Inflammatory macrophage treated with lipopolysaccharide for 1 hour (primary cell): ENCODE measurements around the gene UNKL.

Source experiments
- DNase-seq, 2 donors: peaks; one replicate each; pipeline ENCODE4 v3.0.0-alpha.2; 2020 to 2022

The UNKL gene

DNA sequence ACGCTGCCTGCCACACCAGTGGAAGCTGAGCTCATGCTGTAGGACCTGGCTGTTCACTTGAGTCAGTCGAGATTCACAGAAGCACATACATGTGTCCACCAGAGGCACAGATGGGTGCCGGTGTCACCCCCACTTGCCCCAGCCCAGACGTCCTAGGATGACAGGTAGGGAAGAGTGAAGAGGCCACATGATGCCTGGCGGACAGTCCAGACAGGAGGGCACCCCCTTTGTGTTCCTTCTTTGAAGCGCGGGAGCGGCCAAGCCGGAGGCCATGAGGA lies 96.3 kb downstream of the UNKL start:
- no peak for DNase-seq

DNA sequence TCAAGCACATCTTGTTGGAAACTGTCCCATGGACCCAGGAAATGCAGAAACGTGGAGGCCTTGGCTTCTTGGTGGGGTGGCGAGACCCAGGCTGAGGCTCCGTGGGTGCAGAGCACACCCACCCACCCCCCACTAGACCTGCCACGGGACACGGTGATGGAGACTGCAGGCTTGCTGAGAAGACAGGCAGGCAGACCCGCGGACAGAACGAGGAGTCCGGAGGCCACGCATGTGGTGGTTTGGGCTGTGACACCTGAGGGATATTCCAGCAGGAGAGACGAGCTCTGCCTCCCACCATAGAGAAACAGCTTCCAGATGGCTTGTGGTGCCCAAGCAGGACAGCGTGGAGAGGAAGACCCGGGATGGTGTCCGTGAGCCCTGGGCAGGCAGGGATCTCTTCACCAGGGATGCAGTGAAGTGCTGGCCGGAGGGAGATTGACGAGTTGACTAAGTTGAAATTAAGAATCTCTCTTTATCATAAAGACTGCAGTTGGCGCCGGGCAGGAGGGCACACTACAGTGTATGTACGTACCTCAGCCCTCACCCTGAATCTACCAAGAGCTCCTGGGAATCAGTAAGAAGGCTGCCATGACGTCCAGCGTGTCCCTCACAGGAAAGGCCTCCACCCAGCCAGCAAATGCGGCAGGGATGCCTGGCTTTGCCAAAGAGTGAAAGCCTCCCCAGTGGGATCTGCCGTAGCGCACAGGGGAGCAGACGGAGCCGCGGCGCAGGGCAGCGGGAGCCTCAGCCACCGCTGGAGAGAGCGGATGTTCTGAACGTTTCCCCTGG lies 96.8 kb downstream of the UNKL start:
- no peak for DNase-seq

DNA sequence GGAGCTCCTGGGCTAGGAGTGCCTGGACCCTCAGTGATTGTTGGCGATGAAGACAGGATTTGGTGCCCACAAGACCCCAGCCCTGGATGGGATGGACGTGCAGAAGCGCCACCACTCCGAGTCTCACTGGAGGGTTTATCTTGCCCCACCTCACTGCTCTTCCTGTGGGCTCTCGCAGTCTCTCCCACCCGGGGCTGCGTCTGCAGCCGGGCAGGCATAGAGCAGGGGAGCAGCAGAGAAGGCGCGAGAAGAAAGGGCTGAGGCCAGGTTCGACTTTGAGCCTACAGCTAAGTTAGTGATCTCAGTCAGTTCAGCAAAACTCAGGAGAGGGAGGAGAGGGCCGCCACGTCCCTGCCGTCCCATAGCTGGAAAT lies 98.5 kb downstream of the UNKL start:
- DNase-seq: no peak

DNA sequence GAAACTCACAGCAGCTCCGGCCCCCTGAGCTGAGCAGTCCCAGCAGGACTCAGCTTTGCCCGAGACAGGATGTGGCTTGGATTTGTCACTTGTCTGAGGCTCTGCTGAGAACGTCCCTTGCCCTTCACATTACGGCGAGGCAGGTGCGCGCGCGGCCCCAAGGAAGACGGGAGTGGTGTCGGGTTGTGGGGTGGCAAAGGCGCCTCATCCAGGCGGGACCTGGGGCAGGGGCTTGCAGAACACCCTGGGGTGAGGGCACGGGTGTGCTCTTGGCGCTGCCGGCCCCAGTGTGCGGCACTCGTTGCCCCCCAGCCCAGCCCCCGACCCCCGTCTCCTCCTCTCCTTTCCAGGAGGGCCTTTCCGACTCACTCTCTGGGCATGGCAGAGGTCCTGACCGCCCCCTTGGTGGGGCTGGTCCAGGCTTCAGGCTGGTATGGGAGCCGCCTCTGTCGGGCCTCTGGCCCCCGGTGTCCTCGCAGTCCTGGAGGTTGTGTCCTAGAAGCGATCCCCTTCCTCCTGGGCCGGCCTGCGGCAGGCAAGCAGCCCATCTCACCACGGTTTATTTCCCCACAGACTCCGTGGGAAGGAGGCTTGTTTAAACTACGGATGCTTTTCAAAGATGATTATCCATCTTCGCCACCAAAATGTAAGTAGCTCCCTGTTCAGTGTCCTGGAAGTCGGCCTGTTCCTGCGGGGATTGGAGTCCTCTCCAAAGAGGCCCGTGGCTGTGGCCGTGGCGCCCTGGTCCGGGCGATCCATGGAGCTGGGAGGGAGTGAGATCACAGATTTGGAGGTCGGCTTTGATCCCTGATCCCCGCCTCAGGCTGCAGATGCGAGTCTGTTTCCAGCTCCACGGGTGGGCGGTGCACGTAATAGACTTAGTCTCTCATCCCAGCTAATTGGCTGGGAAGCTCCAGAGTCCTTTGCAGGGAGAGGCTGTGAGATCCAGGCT lies 99.1 kb downstream of the UNKL start:
- no peak for DNase-seq

GRCh38 chr16:1314399-1315068 lies 100.0 kb downstream of the UNKL start:
- DNase-seq: no peak

DNA sequence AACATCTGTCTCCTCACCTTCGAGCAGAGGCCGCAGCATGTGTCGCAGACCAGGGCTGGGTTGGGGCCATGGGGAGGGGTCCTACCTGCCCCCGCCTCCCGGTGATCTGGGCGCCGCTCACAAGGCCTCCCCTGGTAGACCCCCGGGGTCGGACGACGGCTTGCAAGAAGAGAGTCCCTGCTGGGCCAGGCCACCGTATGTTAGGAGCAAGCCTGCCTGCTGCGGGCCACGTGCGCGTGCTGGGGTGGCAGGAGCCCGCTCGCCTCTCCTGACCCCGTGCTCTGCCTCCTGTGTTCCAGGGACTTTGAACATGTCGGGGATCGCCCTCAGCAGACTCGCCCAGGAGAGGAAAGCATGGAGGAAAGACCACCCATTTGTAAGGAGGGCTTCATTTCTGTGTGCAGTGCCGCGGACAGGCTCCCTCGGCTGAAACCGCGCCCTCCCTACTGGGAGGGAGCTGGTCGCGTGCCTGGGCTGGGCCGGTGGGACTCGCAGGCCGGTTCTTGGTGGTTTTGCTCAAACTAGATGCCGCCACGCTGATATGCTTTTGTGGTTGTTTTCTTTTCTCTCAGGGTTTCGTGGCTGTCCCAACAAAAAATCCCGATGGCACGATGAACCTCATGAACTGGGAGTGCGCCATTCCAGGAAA lies 100.7 kb downstream of the UNKL start:
- DNase-seq: no peak
